Pons (tissue), 1 donor: ENCODE results near the gene UTP14C.
"Not testable (repeated sequence)": the region's sequence is repeated elsewhere in the genome, so short reads cannot be mapped to it uniquely, and the experiment has no call there.

Experiments used
- DNase-seq: peaks from one replicate; pipeline ENCODE4 v3.0.0-alpha.2; 2016; ENCODE audit warnings: low spot score

UTP14C gene

GRCh38 chr13:52002361-52002760, 22.1 kb upstream of the UTP14C start:
- DNase-seq: no peak

DNA sequence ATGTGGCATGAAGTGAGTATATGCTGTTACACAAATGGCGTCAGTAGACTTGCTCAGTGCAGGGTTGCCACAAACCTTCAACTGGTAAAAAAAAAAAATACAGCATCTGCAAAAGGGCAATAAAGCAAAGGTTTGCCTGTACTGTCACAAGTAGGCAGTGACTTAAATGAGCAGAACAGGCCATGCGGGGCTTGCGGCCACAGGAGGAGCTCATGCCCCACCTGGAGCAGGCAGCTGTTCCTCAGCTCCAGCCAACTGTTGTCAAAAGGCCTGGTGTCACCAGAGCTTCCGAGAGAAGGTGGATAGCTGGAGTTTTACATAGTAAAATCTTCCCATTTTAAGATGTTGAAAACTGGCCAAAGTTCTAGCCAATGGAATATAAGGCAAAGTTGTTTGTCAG, 20.9 kb upstream of the UTP14C start:
- no peak for DNase-seq

- DNase-seq: peak; percentile 54
Observed at GRCh38 chr13:52004511-52005170, 19.9 kb upstream of the UTP14C start.

- DNase-seq: no peak
Observed at GRCh38 chr13:52005841-52006522, 18.5 kb upstream of the UTP14C start.

DNA sequence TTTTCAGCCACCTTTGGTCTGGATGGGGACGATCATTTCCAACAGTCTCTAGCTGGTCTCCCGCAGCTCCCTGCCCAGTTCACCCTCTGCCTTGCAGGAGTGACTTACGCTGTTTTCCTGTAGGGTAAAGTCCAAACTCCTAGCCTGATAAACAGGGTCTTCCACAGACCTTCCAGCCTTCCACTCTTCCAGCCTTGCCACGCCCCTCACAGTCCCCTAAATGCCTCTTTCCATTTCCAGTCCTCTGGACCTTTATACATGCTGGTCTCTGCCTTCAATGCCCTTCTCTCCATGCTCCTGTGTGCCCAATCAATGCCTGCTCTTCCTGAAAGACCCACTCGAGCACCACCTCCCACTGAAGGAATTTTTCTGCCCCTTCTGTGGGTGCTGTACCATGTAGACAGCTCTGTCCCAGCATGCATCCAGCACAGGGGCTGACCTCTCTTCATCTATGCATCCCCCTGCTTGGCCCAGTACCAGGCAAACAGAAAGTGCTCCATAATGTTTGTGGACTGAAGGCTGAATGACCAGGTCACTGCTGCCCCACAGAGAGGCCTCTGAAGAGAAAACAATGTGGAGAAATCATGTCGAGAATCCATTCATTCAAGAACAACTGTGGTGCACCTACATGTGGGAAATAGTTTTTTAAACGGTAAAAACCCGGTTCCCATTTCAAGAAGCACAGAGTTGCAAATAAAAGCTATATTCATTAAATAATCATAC, 17.8 kb upstream of the UTP14C start:
- DNase-seq: no peak

DNA sequence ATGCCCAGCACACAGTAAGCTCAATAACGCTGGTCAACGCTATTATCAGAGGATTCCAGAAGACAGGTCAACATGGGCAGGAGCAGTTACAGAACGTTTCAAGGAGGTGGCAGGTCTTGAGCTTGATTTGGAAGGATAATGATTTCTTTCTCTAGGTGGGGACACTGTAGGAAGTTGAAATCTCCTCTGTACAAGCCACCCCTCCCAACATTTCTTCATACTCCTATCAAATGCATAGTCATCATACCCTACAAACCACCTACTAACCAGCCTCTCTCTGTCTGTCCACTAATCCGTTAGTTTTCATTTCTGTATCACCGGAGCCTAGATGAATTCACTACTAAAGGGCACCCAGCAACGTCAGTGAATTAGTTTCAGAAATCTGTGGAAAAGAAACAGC, 14.5 kb upstream of the UTP14C start:
- DNase-seq: no peak

DNA sequence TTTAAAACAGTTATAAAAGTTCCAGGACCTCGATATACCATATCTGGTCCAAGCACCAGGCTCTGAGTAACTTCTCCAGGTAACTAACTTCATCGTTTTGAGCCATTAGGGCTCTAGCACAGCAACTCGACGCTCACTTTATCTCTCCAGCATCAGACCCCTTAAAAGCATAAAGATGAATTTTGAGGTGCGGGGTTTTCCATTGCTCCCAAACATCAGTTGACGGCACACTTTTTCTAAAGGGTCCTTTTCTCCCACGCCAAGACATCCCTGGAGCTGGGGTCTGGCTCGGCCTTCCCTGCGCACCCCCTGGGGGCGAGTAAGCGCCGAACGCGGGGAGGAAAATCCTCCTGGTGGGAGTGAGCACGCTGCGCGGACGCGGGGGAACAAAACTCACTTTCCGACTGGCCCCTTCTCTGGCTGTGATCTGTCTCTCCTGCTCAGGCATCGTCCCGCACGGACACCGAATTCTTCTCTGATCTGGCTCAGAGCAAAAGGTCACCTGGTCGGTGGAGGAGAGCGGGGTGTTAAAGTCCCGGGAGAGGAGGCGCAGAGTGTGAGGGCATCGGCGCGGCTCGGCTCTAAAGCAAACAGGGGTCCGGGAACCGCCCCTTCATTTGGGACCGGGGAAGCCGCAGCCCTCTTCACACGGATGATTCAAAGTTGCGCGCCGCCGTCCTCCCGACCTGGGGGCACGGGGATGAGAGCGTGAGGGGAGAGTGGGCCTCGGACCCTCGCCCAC, 13.4 kb upstream of the UTP14C start, which contains the start of gene ATP7B:
TSS of gene ATP7B (minus strand) at position 561 of the 742 bp plus-strand sequence. CDS start at position 448, 113 bp downstream.
- no peak for DNase-seq

- DNase-seq: peak; percentile 99
Observed at GRCh38 chr13:52011632-52012511, 12.6 kb upstream of the UTP14C start, which contains the start of gene ALG11. ALG11 (plus strand) TSS chr13:52012398; CDS start chr13:52012419, 21 bp downstream.

- no peak for DNase-seq
Observed at GRCh38 chr13:52012512-52012836, 12.0 kb upstream of the UTP14C start.

DNA sequence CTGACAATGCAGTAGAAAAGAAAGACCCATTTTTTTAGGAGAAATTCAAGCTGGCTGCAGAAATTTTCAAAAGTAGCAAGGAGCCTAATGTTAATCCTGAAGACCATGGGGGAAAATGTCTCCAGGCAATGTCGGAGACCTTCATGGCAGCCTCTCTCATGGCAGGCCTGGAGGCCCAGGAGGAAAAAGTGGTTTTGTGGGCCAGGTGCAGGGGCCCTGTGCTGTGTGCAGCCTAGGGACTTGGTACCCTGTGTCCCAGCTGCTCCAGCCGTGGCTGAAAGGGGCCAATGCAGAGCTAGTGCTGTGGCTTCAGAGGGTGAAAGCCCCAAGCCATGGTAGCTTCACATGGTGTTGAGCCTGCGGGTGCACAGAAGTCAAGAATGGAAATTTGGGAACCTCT, 8.2 kb upstream of the UTP14C start:
- no peak for DNase-seq

GRCh38 chr13:52020191-52020590, 4.3 kb upstream of the UTP14C start:
- DNase-seq: no peak

- DNase-seq: no peak
Observed at GRCh38 chr13:52022356-52022755, 2.1 kb upstream of the UTP14C start.

GRCh38 chr13:52025475-52026245, 1.2 kb downstream of the UTP14C start:
- no peak for DNase-seq

DNA sequence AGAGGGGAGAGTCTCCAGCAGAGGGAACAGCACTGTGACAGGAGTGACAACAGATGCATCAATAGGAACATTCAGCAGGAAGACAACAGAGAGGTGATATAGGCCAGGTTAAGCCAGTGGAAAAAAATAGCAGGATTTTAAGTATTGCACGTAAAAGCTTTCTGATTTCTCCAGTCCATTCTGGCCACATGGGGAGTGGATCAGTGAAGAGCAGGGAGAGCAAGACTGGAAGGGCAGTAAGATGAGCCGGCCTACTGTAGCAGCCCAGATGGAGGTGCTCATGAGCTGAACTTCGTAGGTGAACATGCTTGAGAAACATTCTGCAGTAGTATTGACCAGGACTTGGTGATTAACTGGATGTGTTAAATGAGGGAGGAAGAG, 1.7 kb downstream of the UTP14C start:
- DNase-seq: no peak

GRCh38 chr13:52027832-52028231, 3.3 kb downstream of the UTP14C start:
- DNase-seq: no peak

DNA sequence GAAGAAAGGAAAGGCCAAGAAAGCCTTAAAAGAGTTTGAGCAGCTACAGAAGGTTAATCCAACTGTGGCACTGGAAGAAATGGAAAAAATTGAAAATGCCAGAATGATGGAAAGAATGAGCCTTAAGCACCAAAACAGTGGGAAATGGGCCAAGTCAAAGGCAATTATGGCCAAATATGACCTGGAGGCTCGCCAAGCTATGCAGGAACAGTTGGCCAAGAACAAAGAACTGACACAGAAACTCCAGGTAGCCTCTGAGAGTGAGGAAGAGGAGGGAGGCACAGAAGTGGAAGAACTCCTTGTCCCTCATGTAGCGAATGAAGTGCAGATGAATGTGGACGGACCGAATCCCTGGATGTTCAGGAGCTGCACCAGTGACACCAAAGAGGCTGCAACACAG, 5.1 kb downstream of the UTP14C start:
- no peak for DNase-seq

- DNase-seq: not testable (repeated sequence)
Observed at GRCh38 chr13:52030401-52030800, 5.9 kb downstream of the UTP14C start.

- DNase-seq: no peak
Observed at GRCh38 chr13:52033039-52033438, 8.5 kb downstream of the UTP14C start.

GRCh38 chr13:52034616-52035226, 10.2 kb downstream of the UTP14C start:
- no peak for DNase-seq

DNA sequence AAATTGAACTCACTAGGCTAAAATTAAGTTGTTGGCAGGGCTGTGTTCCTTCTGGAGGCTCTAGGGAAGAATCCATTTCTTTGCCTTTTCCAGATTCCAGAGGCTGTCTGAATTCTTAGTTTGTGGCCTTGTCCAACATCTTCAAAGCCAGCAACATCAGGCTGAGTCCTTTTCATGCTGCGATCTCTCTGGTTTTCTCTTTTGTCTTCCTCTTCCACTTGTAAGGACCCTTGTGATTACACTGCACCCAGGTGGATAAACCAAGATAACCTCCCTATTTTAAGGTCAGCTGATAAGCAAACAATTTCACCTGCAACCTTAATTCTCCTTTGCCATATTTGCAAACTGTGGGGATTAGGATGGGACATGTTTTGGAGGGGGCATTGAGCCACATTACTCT, 11.5 kb downstream of the UTP14C start:
- DNase-seq: no peak
